GM12878 (cell line): ENCODE data around the gene KIRREL3.

ENCODE experiments used
- BCL11A ChIP-seq: IDR thresholded peaks from 2 replicates; pipeline ENCODE4 v1.6.1; 2011; ENCODE audit warnings: low read depth, low read length
- CEBPZ ChIP-seq: fragments of 150-350 bp; IDR thresholded peaks from 2 replicates; pipeline ENCODE4 v1.6.1; 2016; ENCODE audit warnings: low read depth, low read length
- CTCF ChIP-seq, 3 experiments: IDR thresholded peaks in 2 of 3; conservative IDR thresholded peaks in 1 of 3; 2 replicates each; pipeline ENCODE4 v1.5.1; 2011; ENCODE audit warnings: low read depth in 3 of 3, low read length in 3 of 3, mild to moderate bottlenecking in 3 of 3, control low read depth in 2 of 3, moderate library complexity in 2 of 3, inconsistent platforms in 1 of 3, mixed read lengths in 1 of 3; ENCODE audit not compliant: control insufficient read depth in 2 of 3, insufficient read depth in 1 of 3; ENCODE audit errors: extremely low read depth in 1 of 3
- ESRRA ChIP-seq: IDR thresholded peaks from 2 replicates; pipeline ENCODE4 v1.6.1; 2012; ENCODE audit warnings: mild to moderate bottlenecking, low read length, improper control_type of control experiment
- NFIC ChIP-seq: IDR thresholded peaks from 2 replicates; pipeline ENCODE4 v1.6.1; 2012; ENCODE audit warnings: low read depth, mild to moderate bottlenecking, inconsistent platforms, low read length, moderate library complexity
- POLR2A ChIP-seq: IDR thresholded peaks from 2 replicates; pipeline ENCODE4 v1.6.1; 2011; ENCODE audit warnings: low read depth, mild to moderate bottlenecking, low read length
- PRDM15 ChIP-seq: fragments of 450-650 bp; formaldehyde crosslinking; IDR thresholded peaks from 2 replicates; pipeline ENCODE4 v1.4.0; 2020; ENCODE audit warnings: mild to moderate bottlenecking, moderate library complexity
- SUPT20H ChIP-seq: IDR thresholded peaks from 2 replicates; pipeline ENCODE4 v1.6.1; 2011; ENCODE audit warnings: low read depth, mild to moderate bottlenecking, low read length, moderate library complexity, borderline replicate concordance; ENCODE audit not compliant: control insufficient read depth
- ZNF217 ChIP-seq: fragments of 450-650 bp; IDR thresholded peaks from 2 replicates; pipeline ENCODE4 v1.6.1; 2017; ENCODE audit warnings: antibody characterized with exemption, mild to moderate bottlenecking

- TF ChIP-seq SUPT20H (no peak), CTCF (IDR thresholded peaks at IDR 0.05 in 2 of 3, conservative IDR thresholded peaks at IDR 0.05 in 1 of 3; ENCODE audit: control insufficient read depth in 2 of 3, extremely low read depth in 1 of 3, insufficient read depth in 1 of 3, low read depth in 3 of 3, low read length in 3 of 3) (no peak), ESRRA (no peak), PRDM15 (no peak), POLR2A (no peak), NFIC (no peak), ZNF217 (no peak), CEBPZ (no peak), BCL11A (no peak)
Observed at GRCh38 chr11:126808836-126809235, 191.7 kb downstream of the KIRREL3 start.
